Nephron (organoid): ENCODE results near the gene ELAVL3.
"Not testable (repeated sequence)": the region's sequence is repeated elsewhere in the genome, so short reads cannot be mapped to it uniquely, and the experiment has no call there.

ENCODE experiments used
- H3K27ac Mint-ChIP-seq, 3 experiments: 2 replicates each; pipeline ENCODE4 v1.8.0; 2020; ENCODE audit warnings: mixed read lengths in 3 of 3, mild to moderate bottlenecking in 2 of 3, moderate library complexity in 1 of 3
- H3K27me3 Mint-ChIP-seq: 2 replicates; pipeline ENCODE4 v1.8.0; 2021; ENCODE audit warnings: low read depth, mild to moderate bottlenecking, moderate library complexity, mixed read lengths
- H3K36me3 Mint-ChIP-seq: 2 replicates; pipeline ENCODE4 v1.8.0; 2020; ENCODE audit warnings: low read depth, mixed read lengths
- H3K4me1 Mint-ChIP-seq: 2 replicates; pipeline ENCODE4 v1.8.0; 2020; ENCODE audit warnings: mixed read lengths
- H3K4me3 Mint-ChIP-seq, 3 experiments: 2 replicates each; pipeline ENCODE4 v1.8.0; 2020; ENCODE audit warnings: mild to moderate bottlenecking in 3 of 3, mixed read lengths in 3 of 3, moderate library complexity in 2 of 3
- H3K9me3 Mint-ChIP-seq: 2 replicates; pipeline ENCODE4 v1.8.0; 2020; ENCODE audit warnings: mixed read lengths
- TF ChIP-seq, protein P1 (sequence below), 3 experiments: fragments of 200-600 bp; sonication (generic); IDR thresholded peaks; one replicate each; pipeline ENCODE4 v1.5.0; 2021; ENCODE audit warnings: antibody characterized with exemption in 3 of 3; ENCODE audit not compliant: unreplicated experiment in 3 of 3

ELAVL3 gene

DNA sequence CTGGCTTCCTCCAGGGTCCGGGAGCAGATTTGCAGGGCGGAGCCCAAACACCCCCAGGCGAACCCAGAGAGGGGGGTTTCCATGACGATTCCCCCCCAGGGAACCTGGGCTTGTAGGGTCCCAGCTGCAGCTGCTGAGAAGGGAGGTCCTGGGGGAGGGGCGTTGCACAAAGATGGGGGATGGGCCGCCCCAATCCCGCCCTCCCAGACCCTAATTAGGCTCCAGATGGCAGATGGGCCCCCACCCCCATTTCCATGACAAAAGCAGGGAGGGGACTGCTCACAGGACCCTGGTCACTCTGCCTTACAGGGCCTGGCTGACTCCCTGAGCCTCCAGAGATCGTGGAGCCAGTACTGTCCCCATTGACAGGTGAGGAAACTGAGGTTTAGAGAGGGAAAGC is 15.2 kb downstream of the ELAVL3 start:
- Mint-ChIP-seq H3K9me3 (no peaks in the 10 kb centered on the region), H3K4me1 (no peaks in the 10 kb centered on the region)

DNA sequence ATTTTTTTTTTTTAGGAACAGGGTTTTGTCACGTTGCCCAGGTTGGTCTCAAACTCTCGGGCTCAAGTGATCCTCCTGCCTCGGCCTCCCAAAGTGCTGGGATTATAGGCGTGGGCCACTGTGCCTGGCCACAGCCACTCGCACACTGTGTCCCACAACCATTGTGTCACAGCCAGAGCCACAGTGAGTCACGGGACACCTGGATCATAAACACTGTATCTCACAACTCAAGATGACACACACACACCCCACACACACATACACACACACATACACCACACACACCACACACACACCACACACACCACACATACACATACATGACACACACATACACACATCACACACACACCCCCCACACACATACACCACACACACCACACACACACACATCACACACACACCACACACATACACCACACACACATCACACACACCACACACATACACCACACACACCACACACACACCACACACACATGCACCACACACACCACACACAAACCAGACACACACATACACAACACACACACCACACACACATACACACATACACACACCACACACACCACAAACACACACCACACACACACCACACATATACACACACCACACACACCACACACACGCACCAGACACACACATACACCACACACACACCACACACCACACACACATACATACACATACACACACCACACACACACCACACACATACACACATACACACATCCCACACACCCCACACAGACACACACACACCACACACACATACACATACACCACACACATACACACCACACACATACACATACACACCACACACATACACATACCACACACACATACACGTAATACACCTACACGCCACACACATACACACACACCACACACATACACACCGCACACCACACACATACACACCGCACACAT is 16.2 kb downstream of the ELAVL3 start:
- Mint-ChIP-seq H3K9me3 (no peaks in the 10 kb centered on the region), H3K27me3 (peaks cover 4% of the 10 kb centered on the region), H3K4me1 (no peaks in the 10 kb centered on the region), H3K27ac (no peak overlapping the region), H3K4me3 (no peak overlapping the region), H3K36me3 (no peaks in the 10 kb centered on the region)
- TF ChIP-seq, protein P1, sequence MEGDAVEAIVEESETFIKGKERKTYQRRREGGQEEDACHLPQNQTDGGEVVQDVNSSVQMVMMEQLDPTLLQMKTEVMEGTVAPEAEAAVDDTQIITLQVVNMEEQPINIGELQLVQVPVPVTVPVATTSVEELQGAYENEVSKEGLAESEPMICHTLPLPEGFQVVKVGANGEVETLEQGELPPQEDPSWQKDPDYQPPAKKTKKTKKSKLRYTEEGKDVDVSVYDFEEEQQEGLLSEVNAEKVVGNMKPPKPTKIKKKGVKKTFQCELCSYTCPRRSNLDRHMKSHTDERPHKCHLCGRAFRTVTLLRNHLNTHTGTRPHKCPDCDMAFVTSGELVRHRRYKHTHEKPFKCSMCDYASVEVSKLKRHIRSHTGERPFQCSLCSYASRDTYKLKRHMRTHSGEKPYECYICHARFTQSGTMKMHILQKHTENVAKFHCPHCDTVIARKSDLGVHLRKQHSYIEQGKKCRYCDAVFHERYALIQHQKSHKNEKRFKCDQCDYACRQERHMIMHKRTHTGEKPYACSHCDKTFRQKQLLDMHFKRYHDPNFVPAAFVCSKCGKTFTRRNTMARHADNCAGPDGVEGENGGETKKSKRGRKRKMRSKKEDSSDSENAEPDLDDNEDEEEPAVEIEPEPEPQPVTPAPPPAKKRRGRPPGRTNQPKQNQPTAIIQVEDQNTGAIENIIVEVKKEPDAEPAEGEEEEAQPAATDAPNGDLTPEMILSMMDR (IDR thresholded peaks at IDR 0.05; ENCODE audit: unreplicated experiment in 3 of 3) = no peak

More for the DNA sequence above, 15.2 kb downstream of the ELAVL3 start:
- TF ChIP-seq, protein P1 (IDR thresholded peaks at IDR 0.05; ENCODE audit: unreplicated experiment in 3 of 3) = no peak
- Mint-ChIP-seq H3K27me3 (peaks cover 4% of the 10 kb centered on the region), H3K27ac (no peak overlapping the region), H3K36me3 (no peaks in the 10 kb centered on the region), H3K4me3 (no peak overlapping the region)

DNA sequence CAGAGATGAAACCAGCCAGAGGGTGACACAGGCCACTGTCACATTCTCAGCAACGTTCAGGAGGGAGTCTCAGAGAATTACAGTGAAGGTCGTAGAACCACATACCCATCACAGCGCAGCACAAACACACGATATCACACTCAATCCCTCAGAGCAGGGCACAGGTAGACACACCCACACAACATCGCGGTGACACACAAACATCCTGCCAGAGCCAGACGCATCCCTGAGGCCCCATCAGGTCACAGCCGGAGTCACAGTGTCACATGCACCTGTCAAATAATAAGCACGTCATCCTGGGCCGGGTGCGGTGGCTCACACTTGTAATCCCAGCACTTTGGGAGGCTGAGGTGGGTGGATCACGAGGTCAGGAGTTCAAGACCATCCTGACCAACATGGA is 17.5 kb downstream of the ELAVL3 start:
- Mint-ChIP-seq H3K36me3 (no peaks in the 10 kb centered on the region), H3K4me1 (no peaks in the 10 kb centered on the region), H3K27ac (no peak overlapping the region), H3K27me3 (peaks cover 4% of the 10 kb centered on the region), H3K9me3 (no peaks in the 10 kb centered on the region), H3K4me3 (no peak overlapping the region)
- TF ChIP-seq, protein P1 (IDR thresholded peaks at IDR 0.05; ENCODE audit: unreplicated experiment in 3 of 3) = no peak

DNA sequence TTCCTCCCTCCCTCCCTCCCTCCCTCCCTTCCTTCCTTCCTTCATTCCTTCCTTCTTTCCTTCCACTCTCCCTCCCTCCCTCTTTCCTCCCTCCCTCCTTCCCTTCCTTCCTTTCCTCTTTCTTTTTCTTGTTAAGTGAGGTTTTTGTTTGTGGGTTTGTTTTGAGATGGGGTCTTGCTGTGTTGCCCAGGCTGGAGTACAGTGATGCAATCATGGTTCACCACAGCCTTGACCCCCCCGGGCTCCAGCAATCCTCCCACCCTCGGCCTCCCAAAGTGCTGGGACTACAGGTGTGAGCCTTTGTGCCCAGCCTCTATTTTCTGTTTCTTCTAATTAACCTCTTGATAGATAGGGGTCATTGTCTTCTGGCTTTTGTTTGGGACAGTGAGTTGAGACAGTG is 19.4 kb downstream of the ELAVL3 start:
- H3K4me3 Mint-ChIP-seq = no peak overlapping the region
- H3K27ac Mint-ChIP-seq = no peak overlapping the region
- H3K27me3 Mint-ChIP-seq = peaks cover 7% of the 10 kb centered on the region
- no peaks in the 10 kb centered on the region for H3K4me1 Mint-ChIP-seq
- TF ChIP-seq, protein P1 (IDR thresholded peaks at IDR 0.05; ENCODE audit: unreplicated experiment in 3 of 3) = no peak
- H3K36me3 Mint-ChIP-seq = no peaks in the 10 kb centered on the region
- no peaks in the 10 kb centered on the region for H3K9me3 Mint-ChIP-seq

DNA sequence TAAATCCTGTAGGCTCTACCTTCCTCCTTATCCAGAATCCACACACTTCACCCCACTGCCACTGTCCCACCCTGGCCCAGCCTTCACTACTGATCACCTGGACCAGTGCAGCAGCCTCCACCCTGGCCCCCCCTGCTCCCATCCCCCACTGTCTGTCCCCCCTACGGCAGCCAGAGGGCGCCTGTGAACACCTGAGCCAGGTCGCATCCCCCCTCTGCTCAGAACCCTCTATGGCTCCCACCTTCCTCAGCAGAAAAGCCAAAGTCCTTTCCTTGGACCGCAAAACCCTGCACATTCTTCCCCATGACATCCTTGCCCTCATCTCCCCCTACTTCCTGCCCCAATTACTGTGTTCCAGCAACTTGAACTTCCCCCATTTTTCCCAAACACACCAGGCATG is 20.6 kb downstream of the ELAVL3 start:
- Mint-ChIP-seq H3K9me3 (no peaks in the 10 kb centered on the region), H3K27me3 (peaks cover 7% of the 10 kb centered on the region), H3K36me3 (no peaks in the 10 kb centered on the region), H3K4me1 (no peaks in the 10 kb centered on the region), H3K4me3 (peak overlapping the region in 1 of 3 experiments; percentile 65), H3K27ac (no peak overlapping the region)
- TF ChIP-seq, protein P1 (IDR thresholded peaks at IDR 0.05; ENCODE audit: unreplicated experiment in 3 of 3) = no peak

DNA sequence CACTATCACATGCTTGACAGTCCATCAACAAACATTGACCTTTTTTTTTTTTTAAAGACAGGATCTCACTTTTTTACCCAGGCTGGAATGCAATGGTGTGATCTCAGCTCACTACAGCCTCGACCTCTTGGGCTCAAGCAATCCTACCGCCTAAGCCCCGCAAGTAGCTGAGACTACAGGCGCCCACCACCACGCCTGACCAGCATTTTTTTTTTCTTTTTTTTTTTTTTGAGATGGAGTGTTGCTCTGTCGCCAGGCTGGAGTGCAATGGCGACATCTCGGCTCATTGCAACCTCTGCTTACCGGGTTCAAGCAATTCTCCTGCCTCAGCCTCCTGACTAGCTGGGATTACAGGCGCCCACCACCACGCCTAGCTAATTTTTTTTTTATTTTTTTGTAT is 21.9 kb downstream of the ELAVL3 start:
- H3K36me3 Mint-ChIP-seq, H3K27me3 Mint-ChIP-seq, H3K4me1 Mint-ChIP-seq, H3K4me3 Mint-ChIP-seq, H3K27ac Mint-ChIP-seq, H3K9me3 Mint-ChIP-seq: not testable (repeated sequence)
